Measurements from ENCODE around the gene RHPN2. TPM values are rescaled to one million over a fixed set of nuclear protein-coding genes. Genes with fewer than 3 reads are reported as not detected.
A peak's percentile ranks its signal among the peaks of the same experiment; 100 is the strongest.

The RHPN2 gene
- total and polyA plus RNA-seq, 2 of the 13 experiments (the other 11 are each of a cell fraction or from before 2014, with no cell fraction given), result 20.3 to 48.0 TPM

DNA sequence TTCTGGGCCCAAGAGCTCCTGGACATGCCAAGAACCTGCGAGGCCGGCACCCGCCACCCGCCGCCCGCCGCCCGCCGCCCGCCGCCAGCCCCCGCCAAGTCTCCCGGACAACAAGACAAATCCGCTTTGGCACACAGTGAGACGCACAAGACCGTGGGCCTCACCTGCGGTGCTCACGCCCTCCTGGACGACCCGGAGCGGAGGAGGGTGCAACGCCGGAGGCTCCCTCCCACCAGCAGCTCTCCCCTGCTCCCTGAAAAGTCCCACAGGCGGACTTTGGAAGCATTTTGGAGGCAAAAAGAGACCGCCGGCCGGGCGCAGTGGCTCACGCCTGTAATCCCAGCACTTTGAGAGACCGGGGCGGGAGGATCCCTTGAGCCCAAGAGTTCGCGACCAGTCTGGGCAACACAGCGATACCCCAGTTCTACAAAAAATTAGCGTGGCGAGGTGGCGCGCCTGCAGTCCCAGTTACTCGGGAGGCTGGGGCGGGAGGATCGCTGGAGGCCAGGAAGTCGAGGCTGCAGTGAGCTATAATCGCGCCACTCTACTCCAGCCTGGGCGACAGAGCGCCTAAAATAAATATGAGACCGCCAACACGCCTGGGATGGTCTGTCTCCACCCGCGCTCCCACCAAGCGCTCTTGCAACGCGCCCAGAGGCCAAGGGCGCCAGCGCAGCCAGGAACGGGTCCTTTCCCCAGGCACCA lies 783 bp downstream of the RHPN2 start (continued):
- TF ChIP-seq, protein P1, sequence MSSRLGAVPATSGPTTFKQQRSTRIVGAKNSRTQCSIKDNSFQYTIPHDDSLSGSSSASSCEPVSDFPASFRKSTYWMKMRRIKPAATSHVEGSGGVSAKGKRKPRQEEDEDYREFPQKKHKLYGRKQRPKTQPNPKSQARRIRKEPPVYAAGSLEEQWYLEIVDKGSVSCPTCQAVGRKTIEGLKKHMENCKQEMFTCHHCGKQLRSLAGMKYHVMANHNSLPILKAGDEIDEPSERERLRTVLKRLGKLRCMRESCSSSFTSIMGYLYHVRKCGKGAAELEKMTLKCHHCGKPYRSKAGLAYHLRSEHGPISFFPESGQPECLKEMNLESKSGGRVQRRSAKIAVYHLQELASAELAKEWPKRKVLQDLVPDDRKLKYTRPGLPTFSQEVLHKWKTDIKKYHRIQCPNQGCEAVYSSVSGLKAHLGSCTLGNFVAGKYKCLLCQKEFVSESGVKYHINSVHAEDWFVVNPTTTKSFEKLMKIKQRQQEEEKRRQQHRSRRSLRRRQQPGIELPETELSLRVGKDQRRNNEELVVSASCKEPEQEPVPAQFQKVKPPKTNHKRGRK (CRISPR knock-in tag; IDR thresholded peaks at IDR 0.05), result no peak
- no peak for TF ChIP-seq ZNF569 (CRISPR knock-in tag; IDR thresholded peaks at IDR 0.05; ENCODE audit: borderline replicate concordance)
- TF ChIP-seq ZNF251 (CRISPR knock-in tag; IDR thresholded peaks at IDR 0.05), result no peak
- TF ChIP-seq, protein P2, sequence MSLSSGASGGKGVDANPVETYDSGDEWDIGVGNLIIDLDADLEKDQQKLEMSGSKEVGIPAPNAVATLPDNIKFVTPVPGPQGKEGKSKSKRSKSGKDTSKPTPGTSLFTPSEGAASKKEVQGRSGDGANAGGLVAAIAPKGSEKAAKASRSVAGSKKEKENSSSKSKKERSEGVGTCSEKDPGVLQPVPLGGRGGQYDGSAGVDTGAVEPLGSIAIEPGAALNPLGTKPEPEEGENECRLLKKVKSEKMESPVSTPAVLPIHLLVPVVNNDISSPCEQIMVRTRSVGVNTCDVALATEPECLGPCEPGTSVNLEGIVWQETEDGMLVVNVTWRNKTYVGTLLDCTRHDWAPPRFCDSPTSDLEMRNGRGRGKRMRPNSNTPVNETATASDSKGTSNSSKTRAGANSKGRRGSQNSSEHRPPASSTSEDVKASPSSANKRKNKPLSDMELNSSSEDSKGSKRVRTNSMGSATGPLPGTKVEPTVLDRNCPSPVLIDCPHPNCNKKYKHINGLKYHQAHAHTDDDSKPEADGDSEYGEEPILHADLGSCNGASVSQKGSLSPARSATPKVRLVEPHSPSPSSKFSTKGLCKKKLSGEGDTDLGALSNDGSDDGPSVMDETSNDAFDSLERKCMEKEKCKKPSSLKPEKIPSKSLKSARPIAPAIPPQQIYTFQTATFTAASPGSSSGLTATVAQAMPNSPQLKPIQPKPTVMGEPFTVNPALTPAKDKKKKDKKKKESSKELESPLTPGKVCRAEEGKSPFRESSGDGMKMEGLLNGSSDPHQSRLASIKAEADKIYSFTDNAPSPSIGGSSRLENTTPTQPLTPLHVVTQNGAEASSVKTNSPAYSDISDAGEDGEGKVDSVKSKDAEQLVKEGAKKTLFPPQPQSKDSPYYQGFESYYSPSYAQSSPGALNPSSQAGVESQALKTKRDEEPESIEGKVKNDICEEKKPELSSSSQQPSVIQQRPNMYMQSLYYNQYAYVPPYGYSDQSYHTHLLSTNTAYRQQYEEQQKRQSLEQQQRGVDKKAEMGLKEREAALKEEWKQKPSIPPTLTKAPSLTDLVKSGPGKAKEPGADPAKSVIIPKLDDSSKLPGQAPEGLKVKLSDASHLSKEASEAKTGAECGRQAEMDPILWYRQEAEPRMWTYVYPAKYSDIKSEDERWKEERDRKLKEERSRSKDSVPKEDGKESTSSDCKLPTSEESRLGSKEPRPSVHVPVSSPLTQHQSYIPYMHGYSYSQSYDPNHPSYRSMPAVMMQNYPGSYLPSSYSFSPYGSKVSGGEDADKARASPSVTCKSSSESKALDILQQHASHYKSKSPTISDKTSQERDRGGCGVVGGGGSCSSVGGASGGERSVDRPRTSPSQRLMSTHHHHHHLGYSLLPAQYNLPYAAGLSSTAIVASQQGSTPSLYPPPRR (CRISPR knock-in tag; IDR thresholded peaks at IDR 0.05; ENCODE audit: borderline replicate concordance), result no peak
- TF ChIP-seq, protein P3, sequence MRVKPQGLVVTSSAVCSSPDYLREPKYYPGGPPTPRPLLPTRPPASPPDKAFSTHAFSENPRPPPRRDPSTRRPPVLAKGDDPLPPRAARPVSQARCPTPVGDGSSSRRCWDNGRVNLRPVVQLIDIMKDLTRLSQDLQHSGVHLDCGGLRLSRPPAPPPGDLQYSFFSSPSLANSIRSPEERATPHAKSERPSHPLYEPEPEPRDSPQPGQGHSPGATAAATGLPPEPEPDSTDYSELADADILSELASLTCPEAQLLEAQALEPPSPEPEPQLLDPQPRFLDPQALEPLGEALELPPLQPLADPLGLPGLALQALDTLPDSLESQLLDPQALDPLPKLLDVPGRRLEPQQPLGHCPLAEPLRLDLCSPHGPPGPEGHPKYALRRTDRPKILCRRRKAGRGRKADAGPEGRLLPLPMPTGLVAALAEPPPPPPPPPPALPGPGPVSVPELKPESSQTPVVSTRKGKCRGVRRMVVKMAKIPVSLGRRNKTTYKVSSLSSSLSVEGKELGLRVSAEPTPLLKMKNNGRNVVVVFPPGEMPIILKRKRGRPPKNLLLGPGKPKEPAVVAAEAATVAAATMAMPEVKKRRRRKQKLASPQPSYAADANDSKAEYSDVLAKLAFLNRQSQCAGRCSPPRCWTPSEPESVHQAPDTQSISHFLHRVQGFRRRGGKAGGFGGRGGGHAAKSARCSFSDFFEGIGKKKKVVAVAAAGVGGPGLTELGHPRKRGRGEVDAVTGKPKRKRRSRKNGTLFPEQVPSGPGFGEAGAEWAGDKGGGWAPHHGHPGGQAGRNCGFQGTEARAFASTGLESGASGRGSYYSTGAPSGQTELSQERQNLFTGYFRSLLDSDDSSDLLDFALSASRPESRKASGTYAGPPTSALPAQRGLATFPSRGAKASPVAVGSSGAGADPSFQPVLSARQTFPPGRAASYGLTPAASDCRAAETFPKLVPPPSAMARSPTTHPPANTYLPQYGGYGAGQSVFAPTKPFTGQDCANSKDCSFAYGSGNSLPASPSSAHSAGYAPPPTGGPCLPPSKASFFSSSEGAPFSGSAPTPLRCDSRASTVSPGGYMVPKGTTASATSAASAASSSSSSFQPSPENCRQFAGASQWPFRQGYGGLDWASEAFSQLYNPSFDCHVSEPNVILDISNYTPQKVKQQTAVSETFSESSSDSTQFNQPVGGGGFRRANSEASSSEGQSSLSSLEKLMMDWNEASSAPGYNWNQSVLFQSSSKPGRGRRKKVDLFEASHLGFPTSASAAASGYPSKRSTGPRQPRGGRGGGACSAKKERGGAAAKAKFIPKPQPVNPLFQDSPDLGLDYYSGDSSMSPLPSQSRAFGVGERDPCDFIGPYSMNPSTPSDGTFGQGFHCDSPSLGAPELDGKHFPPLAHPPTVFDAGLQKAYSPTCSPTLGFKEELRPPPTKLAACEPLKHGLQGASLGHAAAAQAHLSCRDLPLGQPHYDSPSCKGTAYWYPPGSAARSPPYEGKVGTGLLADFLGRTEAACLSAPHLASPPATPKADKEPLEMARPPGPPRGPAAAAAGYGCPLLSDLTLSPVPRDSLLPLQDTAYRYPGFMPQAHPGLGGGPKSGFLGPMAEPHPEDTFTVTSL (CRISPR knock-in tag; IDR thresholded peaks at IDR 0.05; ENCODE audit: borderline replicate concordance), result no peak
- peak; percentile 30; the same call in 1 of the 2 replicates for TF ChIP-seq SALL1 (CRISPR knock-in tag; IDR thresholded peaks at IDR 0.05)
- TF ChIP-seq, protein P4, sequence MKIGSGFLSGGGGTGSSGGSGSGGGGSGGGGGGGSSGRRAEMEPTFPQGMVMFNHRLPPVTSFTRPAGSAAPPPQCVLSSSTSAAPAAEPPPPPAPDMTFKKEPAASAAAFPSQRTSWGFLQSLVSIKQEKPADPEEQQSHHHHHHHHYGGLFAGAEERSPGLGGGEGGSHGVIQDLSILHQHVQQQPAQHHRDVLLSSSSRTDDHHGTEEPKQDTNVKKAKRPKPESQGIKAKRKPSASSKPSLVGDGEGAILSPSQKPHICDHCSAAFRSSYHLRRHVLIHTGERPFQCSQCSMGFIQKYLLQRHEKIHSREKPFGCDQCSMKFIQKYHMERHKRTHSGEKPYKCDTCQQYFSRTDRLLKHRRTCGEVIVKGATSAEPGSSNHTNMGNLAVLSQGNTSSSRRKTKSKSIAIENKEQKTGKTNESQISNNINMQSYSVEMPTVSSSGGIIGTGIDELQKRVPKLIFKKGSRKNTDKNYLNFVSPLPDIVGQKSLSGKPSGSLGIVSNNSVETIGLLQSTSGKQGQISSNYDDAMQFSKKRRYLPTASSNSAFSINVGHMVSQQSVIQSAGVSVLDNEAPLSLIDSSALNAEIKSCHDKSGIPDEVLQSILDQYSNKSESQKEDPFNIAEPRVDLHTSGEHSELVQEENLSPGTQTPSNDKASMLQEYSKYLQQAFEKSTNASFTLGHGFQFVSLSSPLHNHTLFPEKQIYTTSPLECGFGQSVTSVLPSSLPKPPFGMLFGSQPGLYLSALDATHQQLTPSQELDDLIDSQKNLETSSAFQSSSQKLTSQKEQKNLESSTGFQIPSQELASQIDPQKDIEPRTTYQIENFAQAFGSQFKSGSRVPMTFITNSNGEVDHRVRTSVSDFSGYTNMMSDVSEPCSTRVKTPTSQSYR (CRISPR knock-in tag; IDR thresholded peaks at IDR 0.05; ENCODE audit: borderline replicate concordance), result no peak
- TF ChIP-seq HDAC2 (CRISPR knock-in tag; IDR thresholded peaks at IDR 0.05), result no peak
- TF ChIP-seq HCFC1 (IDR thresholded peaks at IDR 0.05; ENCODE audit: low read depth, low read length), result no peak
- TF ChIP-seq PAF1 (CRISPR knock-in tag; IDR thresholded peaks at IDR 0.05), result no peak
- no peak for TF ChIP-seq ZSCAN22 (CRISPR knock-in tag; IDR thresholded peaks at IDR 0.05)
- TF ChIP-seq RAD21 (CRISPR knock-in tag; IDR thresholded peaks at IDR 0.05), result no peak
- no peak for TF ChIP-seq POLR2AphosphoS5 (IDR thresholded peaks at IDR 0.05; ENCODE audit: low read depth, low read length)
- TF ChIP-seq ZNF547 (CRISPR knock-in tag; IDR thresholded peaks at IDR 0.05), result no peak

Measured in HepG2 (cell line).